NOMO-1 treated with DMSO at 0.1 percent for 48 hours (cell line): Measurements from ENCODE around the gene QSOX2.

Experiments
- DNase-seq: peaks from one replicate; lab custom pipeline; 2025; ENCODE audit not compliant: unreplicated experiment; lab: John Stamatoyannopoulos, UW

QSOX2 gene

GRCh38 chr9:136265561-136266355, 20.1 kb upstream of the QSOX2 start:
- DNase-seq, result no peak

GRCh38 chr9:136264441-136265405, 19.1 kb upstream of the QSOX2 start:
- no peak for DNase-seq

- no peak for DNase-seq
These were observed 18.4 kb upstream of the QSOX2 start for GRCh38 chr9:136264031-136264430.

- no peak for DNase-seq
These were observed 17.1 kb upstream of the QSOX2 start for GRCh38 chr9:136262671-136263178.

DNA sequence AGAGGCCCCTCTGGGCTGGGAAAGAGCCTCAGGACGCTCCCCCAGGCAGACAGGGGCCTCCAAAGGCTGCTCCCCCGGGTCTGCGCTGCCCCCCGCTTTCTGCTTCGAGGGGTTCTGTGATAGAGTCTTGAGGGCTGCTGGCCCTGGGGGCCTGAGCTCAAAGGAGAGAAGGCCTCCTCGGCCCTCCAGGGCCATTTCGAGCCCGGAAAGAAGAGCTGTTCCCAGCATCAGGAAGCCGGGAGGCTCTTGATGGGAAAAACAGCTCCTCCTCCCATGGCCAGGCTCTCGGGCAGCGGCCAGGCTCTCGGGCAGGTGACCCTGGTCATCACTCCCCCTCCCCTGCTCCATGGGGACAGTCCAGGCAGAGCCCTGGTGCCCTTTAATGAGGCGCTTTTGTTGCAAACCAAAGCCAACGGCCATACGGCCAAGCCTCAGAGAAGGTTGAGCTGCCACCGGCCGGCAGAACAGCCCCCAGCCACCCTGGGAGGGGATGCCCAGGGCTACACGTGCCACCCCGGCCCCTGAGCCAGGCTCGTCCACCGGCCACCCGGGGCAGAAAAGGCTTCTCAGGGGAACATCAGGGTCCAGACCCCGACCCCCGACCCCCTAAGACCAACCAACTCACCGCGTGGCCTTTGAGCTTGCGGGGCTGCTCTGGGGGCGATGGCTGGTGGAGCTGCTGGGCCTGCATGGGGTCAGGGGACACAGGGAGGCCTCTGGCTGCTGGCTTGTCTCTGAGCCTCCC, 16.2 kb upstream of the QSOX2 start:
- DNase-seq, result no peak

GRCh38 chr9:136260936-136261472, 15.4 kb upstream of the QSOX2 start:
- DNase-seq, result no peak

GRCh38 chr9:136260521-136260920, 14.9 kb upstream of the QSOX2 start:
- no peak for DNase-seq

- DNase-seq, result no peak
These were observed 14.2 kb upstream of the QSOX2 start for GRCh38 chr9:136259836-136260235.

- DNase-seq, result no peak
These were observed 13.9 kb upstream of the QSOX2 start for GRCh38 chr9:136259517-136259813.

GRCh38 chr9:136258786-136259516, 13.3 kb upstream of the QSOX2 start:
- no peak for DNase-seq

DNA sequence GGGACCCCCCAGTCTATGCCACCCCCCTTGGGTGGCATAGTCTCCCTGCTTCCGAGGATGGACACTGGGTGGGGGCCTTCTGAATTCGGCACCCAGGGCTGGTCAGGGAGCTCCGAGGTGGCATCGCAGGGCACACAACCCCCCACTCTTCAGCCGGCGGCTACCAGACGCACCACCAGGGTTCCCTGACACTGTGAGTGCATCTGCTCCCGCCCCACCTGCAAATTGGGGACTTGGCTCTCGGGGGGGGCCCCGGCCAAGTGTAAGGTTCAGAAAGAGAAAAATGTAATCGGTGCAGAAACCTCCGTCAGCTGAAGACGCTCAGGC, 12.7 kb upstream of the QSOX2 start:
- no peak for DNase-seq

- no peak for DNase-seq
These were observed 12.0 kb upstream of the QSOX2 start for GRCh38 chr9:136257381-136258298.

DNA sequence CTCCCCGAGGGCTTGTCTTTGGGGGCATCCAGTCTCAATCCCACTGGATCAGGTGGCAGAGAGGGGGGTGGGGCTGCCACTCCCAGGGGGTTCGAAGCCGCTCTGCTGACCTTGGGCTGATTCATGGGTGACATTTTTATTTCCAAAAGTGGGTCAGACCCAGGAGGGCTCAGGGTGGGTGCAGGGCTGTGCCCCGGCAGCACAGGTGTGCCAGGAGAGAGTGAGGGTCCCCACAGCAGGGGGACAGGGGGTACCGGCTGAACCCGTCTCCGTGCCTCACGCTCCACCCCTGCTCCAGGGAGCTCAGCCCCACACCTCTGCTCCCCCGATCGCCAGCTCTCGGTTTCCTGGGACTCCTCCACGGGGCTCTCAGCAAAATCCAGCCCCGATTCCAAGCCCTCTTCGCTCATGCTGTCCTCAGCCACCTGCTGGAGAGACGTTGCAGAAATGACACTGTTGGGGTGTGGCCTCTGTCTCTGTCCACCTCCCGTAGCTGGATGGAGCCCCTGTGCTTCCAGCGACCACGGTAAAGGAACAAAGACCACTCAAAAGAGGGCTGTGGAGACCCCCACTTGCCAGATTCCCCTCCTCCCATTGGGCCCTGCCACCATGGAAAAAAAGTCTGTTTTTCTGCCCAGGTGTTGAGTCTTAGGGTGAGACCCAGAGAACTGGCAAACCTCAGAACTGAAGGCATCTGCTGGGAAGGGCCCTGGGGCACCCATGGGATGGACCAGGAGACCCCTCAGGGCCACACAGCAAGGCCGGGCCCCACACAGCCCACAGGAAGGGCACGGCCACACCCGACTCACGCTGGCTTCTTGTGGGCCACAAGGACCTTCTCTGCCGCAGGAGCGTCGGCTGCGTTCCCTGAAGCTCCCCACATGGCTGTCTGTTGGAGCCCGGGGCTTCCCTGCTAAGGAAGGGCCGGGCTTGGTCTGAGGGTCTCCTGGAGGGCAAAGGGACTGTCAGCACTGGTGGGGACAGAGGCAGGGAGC, 10.6 kb upstream of the QSOX2 start:
- peak; percentile 19 for DNase-seq

GRCh38 chr9:136255166-136255538, 9.5 kb upstream of the QSOX2 start:
- DNase-seq, result no peak

DNA sequence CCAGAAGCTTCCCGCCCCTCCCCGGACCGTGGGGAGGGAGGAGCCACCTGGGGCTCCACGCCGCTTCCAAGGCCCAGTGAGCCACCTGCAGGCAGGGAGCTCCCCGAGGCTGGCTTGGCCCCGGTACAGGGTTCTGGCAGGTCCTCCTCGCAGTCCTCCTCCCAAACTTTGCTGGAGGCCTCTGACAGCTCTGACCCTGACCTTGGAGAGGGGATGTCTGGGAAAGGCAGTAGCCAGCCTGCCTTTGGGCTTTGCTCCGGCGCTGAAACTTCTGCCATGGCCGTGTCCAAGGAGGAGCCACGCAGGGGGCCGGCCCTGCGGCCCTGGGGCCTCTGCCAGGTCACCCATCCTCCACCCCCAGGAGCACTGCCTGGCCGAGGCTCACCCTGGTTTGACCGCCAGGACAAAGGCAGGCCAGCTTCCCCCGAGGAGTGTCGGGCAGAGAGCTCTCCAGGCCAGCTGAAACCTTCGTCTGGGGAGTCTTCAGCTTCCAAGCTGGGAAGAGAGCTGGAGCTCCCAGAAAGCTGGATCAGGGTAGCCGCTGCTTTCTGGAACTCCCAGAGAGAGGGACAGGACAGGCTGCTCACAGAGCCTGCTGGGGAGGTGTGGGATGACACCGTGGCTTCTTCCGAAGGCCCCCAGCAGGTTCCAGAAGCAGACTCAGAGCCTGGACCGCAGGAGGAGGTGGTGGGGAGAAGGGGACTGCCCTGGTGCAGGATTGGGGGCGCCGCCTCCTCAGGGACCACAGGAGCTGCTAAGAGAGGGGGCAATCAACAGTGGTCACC, 9.0 kb upstream of the QSOX2 start:
- no peak for DNase-seq

DNA sequence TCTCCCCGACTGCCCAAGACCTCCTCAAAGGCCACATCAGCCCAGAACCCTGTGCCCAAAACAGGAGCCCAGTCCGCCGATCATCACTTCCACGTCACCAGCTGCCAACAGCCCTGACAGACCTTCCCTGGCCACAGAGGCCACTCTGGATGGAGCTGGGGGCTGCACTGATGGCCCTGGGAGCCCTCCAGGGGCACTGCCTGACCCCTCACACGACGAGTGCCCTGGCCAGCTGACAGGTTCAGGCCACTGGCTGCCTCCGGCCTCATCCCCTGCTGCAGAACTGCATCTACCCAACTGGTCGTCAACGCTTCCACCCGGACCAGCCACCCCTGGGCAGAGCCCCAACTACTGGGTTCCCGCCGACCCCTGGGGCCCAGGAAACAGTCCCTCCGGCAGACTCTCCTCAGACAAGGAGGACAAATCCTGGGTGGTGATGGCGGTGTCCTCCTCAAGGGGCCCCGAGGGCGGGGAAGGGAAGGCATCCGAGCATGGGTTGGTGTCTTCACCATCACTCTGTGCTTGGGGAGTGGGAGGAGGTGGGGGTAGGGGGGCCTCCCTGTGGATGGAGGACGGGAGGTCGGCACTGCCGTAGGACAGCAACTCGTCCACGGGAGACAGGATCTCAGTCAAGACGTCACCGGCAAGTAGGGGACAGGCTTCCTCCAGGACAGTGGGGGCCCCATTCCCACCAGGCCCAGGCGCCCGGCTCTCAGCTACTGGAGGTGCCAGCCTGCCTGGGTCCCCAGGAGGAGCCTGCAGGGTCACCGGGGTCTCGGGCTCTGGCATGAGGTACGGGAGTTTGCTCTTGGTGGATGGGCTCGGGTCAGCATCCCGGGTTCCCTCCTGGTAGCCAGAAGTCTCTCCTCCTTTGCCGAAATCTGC, 7.9 kb upstream of the QSOX2 start:
- no peak for DNase-seq

DNA sequence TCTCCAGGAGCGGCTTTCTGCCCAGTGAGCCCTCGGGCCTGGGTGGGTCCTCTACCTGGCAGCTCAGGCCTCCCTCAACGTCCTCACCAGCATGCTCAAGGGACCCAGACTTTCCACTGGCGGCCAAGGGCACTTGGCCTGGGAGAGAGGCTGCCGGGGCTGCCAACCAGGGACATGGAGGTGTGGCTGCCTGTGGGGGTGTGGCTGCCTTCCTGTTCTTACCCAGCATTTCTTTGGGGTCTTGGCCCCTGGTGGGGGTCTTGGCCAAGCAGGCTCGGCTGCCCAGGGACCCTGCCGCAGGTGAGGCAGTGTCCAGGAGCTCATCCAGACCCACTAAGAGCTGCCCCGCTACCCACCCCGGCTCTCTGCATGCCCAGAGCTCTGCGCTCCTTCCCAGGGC, 7.2 kb upstream of the QSOX2 start:
- no peak for DNase-seq
